Stimulated activated CD4-positive, alpha-beta T cell treated with anti-CD3 and anti-CD28 coated beads, TNF-alpha, amount 100 ng/mL, for 24 hours (primary cell): ENCODE measurements around the gene TFB1M.

Source experiments
- DNase-seq, 3 experiments: peaks; one replicate each; pipeline ENCODE4 v3.0.0-alpha.2; 2020; ENCODE audit warnings: low read depth in 3 of 3

The TFB1M gene

DNA sequence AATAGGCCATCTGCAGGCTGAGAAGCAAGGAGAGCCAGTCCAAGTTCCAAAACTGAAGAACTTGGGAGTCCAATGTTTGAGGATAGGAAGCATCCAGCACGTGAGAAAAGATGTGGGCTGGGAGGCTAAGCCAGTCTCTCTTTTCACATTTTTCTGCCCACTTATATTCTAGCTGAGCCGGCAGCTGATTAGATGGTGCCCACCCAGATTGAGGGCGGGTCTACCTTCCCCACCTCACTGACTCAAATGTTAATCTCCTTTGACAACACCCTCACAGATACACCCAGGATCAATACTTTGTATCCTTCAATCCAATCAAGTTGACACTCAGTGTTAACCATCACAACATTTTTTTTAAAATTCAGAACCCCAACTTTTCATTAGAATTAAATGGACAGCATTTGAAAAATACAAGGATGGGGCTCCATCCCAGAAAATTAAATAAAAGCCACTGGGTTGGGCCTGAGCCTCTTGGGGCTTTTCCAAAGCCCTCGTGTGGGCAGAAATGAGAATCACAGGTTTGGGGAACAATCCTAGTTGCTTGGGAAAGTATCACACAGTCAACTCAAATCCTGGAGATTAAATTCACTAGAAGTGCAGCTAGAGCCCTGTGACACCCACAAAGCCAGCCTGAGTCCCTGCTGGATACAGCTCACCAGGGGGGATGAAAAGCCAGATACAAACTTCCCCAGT lies 48.3 kb downstream of the TFB1M start:
- no peak for DNase-seq

DNA sequence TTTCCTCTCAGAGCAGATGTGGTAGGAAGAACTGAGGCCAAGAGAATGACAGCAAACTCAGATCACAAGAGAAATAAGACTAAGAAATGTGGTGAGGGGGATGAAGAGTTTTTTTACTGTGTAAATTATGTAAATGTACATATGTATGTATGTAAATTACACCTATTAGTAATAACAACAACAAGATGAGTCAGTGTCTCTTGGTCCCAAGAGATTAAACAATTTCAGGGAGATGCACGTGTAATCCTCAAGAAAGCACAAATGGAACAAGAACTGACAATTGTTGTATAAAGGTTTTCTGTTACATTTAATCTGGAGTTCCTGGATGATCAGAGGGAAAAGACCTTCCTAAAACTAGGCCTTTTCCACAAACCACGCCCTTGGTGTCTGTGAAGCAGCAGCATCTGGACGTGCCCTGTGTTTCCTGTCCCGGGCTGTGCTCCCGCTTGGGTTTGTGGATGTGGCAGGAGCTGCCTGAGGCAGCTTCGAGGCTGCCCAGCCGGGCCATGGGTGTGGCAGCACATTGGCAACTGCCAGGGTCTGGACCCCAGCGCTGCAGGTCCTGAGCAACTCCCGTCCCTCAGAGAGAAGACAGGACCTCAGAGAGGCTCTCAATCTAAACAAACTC lies 49.5 kb downstream of the TFB1M start:
- DNase-seq: no peak

DNA sequence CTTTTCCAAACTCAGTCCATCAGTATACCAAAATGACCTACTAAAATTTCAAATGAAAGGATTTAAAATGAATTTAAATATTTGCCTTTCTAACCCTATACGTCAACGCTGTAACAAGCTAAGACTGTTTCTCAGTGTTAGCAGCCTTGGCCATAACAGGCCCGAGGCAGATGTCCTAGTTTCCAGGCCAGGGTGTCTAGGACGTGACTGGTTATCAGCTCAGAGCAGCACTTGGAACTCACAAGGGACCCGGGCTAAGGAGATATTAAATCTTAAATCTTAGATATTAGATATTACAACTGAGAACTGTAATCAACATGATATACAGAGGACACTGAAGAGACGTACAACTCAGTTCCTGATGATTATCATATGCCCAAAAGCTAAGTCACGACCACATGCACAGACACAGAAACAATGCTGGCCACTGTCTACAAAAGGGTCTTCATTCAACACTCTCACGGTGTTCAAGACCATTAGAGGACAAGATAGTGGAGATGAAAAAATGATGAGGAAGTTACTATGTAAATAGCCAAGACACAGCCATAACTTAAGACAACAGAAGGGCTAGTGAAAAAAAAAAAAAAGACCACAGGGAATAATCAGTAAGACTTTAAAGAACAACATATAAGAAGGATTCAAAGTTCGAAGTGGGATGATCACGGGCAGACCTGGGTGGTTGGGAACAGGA lies 50.8 kb downstream of the TFB1M start, which contains the start of gene CLDN20:
TSS of gene CLDN20 (plus strand) at position 641 of the 691 bp plus-strand sequence. CDS start 11,707 bp downstream, outside the sequence.
- DNase-seq: no peak

DNA sequence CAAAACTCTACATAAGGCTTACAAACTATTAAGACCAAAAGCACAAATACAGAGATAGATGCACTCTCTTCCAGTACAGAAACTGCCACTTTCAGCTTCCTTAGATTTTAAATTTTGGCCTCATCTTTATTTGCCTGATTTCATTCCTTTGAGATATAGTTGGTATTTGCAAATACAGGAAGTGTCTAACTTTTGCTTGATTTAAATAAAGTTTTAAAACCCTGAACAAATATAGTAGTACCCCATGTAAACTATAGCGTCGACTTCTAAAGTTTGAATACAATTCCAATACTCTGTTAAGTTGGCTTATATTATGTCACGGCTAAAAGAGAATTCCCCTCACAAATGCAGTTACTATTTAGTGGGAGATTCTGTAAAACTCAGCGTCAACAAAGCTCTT lies 51.6 kb downstream of the TFB1M start:
- DNase-seq: no peak

DNA sequence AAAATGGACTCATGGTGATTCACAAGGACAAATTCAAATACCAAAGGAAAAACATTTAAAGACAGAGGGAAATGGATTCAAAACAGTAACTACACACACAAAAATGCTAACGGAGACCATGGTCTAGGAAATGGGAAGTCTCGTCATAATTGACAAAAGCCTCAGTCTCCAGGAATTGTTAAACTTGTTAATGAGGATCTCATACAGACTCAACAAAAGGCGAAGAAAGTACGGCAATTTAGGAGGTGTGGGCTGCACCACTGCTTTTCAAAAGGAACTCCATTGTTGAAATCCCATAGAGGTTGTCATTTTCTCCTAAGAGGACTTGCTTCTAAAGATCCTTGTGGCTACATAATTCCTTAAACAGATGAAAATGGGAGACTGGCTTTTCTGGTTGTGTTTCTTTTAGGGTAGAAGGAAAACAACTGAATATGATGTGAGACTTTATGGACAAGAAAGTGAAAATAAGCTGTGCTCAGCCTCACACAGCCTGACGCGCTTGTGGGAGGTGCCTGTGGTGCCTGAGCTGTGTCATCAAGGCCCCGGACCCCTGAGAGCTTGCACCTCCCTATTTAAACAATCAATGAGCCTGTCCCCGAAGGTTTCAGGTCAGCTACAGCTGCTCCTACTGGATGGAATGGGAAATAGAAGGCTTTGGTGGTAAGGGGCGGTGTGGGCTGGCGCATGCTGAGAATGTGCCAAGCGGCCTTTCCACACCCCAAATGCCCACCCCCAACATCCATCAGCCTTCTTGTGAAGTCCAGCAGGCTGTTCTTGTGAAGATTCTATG lies 53.0 kb downstream of the TFB1M start:
- no peak for DNase-seq

DNA sequence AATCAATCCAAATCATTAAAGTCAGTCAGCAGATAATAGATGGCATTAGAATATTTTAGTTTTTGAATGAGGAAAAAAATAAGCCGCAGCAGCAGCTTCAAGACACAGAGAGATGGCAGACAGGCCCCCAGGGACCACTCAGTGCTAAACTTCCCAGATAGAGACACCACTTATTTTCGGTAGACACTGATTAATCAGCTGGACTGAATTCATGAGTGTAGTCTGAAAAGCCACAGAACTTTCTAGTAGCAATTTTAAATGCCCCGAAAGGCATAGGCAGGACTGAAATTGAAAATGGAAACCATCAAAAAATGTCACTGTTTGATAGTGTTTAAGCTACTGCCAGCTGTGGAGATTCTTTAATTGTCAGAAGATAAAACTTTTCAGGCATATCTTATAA lies 53.6 kb downstream of the TFB1M start:
- DNase-seq: no peak

DNA sequence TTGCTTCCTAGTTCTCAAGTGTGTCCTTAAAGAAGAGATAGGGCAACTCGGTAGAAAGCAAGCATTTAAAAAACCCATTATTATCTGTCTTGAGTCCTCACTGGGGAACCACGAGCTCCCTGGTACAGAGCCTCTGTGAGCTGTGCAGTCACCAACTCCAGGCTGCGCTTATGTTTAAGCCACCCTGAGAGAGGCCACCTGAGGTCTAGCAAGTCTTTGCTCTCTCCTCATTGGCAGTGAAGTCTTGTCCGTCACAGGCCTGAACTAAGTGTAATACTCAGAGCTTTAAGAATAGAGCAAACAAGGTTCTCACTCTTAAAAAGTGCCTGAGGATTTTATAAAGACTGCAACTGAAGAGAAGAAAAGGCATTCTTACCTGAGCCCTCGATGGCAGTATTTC lies 54.4 kb downstream of the TFB1M start:
- no peak for DNase-seq

DNA sequence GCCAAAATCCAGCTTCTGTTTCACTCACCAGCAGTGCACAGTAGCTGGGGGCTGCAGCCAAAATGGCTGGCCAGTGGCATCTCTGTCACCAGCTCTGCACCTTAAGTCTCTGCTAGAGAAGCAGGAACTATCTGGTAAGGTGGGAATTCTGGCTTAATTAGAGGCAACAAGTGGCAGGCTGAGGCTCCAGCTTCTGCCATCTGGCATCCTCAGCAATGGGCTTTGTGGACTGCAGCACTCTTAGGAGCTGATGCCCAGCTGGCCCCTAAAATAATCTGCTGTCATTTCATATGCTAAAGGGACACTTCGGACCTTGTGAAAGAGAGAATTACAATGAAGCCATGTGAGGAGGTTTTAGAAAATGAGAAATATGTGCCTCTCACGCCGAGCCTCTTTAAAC lies 55.1 kb downstream of the TFB1M start:
- no peak for DNase-seq

DNA sequence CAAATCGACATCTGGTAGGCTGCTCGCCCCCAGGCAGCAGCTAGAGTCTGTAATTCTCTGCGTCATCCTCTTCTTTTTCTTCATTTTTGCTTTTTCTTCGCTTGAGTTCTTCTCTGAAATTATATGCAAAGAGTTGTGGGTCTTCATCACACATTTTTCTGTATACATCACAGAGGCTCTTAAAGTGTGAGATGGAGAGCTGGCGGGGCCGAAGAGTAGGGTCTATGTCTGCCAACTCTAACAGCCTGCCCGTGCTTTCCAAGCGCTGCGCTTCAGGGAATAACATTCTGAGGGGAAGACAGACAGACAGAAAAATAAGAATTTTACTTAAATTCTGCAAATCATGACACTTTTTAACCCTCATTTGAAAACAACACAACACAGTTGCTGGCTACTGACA lies 56.5 kb downstream of the TFB1M start:
- DNase-seq: no peak

DNA sequence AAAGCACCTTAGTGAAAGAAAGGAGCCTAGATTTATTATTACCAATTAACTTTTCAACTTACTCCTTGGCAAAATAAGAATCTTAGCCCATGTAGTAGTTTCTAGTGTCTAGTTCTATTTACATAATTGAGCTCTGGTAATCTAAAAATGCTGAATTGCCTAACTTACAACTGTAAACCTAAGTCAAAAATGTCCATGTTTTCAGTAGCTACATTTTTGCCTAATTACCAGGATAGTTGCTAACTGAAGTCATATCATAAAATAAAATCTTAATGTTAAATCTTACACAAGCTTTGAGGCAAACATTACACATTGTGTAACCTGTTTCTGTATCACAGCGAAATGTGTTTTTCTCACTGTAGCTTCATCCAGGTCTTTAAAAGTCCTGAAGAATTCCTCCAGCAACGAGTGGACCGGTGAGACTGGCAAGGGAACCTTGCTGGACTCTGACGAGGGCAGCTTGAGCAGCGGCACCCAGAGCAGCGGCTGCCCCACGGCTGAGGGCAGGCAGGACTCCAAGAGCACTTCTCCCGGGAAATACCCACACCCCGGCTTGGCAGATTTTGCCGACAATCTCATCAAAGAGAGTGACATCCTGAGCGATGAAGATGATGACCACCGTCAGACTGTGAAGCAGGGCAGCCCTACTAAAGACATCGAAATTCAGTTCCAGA lies 58.0 kb downstream of the TFB1M start:
- no peak for DNase-seq

DNA sequence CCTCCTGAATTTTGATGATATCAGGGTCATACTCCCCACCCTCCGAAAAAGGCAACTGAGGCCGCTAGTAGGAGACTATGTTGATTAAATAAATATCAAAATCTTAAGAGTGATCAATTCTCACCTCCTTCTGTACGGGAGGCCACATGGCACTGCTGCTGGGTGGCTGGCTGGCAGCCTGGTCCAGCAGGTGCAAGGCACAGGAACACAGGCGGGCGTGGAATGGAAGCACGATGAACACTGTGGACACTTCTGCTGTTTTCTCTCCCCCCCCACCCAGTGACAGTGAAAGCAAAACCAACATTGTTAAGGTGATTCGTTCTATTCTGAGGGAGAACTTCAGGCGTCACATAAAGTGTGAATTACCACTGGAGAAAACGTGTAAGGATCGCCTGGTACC lies 60.1 kb downstream of the TFB1M start:
- DNase-seq: no peak

DNA sequence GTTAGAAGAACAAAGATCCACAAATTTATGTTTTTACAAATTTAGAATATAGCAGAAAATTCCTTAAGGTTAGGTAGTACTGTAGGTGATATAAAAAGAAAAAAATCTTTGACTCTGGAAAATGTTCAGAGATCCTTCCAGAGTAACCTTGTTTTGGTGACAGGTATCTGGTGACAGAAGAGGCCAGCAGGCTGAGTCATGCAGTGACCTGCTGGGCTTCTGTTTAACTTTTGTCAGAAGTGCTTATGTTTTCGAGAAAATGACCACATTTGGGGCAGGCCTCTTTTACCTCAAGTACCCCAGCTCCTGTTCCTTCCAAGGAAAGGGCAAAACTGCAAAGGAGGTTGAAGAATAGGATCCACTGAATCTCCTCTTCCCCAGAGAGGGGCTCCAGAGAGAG lies 60.9 kb downstream of the TFB1M start:
- no peak for DNase-seq

DNA sequence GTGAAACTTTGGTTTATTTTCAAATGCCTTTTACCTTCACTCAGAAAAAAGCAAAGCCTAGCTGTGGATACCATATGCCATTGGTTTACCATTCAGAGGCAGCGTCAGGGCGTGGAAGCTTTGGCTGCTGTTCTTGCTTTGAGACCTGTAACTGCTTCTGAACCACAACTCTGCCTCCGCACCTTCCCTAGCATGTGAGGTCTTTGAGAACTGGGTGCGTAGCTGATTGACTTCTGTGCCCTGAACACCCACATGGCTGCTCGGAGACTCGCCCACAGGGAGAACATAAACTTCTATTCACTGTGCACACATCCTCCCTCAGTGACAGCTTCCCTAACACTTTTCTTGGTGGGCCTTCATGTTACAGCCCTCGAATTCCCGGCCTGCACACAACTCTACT lies 61.7 kb downstream of the TFB1M start:
- no peak for DNase-seq

DNA sequence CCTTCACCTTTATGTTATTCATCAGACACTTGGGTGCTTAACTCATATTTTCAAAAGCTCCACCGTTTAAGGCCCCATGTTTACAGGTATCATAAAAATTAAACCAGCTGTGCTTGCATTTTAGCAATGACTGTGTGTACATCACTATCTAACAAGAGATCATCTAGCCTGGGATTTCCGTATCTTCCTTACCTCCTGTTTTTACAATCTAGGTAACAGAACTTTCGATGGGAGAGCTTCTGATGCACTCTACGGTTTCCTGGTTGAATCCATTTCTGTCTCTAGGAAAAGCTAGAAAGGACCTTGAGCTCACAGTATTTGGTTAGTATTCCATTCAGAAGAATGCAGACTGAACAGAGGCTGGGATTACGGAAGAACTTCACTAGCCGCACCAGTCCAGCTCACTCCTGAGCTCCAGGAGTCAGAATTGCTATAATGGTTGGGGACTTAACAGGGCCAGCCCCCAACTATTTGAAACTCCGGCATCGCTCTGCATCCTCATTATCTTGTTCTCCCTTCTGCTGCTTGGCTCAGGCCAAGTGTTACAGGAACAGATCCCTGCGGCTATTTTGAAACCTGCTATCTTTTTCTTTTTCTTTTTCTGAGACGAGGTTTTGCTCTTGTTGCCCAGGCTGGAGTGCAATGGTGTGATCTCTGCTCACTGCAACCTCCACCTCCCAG lies 63.4 kb downstream of the TFB1M start:
- no peak for DNase-seq

DNA sequence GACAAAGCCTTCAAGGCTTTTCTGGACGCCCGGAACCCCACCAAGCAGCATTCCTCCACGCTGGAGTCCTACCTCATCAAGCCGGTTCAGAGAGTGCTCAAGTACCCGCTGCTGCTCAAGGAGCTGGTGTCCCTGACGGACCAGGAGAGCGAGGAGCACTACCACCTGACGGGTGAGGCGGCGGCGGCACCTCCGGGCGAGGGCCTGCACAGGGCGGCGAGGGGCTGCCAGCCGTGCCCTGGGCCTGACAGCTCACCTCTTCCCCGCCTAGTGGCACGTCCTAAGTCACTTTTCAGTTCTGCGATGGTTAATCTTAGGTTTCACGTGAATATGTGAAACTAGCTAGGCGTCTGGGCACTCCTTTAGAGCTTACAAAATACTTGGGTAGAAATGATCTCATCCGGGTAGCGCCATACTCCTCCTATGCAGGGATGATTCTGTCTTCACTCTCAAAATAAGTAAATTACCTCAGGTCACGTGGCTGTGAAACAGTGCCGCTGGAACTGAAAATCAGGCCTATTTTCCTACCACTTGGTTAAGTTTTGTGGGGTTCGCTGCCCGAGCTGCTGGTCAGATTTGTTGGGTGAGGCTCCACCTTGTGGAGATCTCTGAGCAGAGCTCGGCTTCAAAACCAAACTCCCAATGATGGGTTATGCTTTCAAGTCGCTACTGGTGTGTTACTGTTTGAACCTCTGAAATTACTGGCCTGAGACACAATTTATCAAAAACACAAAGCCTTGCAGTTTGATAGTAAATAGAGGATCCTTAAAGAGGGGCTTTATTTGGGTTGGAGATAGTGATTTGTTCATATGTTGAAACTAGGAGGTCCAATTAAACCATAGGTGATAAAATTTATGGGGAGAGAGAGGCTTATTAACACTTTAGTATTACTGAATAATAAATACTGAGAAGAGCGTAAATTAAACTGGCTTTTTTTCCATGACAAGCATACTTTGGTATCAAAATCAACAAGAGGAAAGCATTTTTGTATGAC lies 66.0 kb downstream of the TFB1M start:
- no peak for DNase-seq

DNA sequence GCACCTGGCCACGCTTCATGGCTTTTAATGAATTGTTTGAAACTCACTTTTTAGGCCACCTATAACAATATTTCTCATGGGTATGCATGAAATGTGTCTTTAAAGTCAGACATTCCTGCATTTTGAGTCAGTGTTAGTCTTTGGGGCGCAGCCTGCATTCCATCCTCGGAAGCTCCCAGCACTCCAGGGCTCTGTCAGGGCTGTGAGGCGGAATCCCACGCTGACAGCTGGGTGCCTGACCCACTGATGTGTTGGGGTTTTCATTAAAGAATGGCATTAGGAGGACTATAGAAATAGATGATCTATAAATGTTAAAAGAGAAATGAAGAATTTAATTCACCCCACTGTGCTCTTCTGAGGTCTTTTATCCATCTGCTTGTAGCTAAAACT lies 66.7 kb downstream of the TFB1M start:
- no peak for DNase-seq

DNA sequence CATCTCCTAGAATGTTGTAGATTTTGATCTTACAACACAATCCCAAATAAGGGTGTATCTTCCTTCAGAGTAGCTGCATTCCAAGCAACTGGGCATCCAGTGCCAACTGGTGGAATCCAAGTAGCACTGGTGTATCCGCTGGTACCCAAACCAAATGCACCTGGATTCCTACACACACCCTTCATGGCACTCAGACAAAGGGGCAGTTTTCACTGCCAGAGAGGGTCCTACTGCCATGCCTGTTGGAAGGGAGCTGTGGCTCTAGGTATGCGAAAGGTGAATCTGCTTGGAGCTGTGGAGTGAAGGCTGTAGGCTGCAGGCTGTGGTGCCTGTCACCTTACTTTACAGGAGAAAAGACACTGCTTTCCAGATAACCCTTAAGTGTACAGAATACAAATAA lies 67.5 kb downstream of the TFB1M start:
- DNase-seq: no peak

DNA sequence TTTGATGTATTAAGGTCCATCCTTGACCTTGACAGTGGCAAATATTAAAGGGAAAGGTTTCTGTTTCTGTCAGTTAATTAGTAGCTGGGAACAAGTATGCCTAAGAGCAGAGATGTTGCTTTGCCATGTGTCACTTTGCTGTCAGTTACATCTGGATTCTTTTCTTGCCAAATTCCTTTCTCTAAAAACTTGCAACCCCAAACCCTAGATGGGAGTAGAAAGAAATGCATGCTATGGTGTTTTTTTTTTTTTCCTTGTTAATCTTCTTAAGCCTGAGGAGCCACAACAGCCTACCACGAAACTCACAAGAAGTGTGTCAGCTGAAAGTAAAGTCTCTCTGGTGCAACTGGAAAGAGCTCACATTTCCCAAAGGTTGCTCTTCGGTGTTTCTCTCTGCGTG lies 68.5 kb downstream of the TFB1M start:
- DNase-seq: no peak

DNA sequence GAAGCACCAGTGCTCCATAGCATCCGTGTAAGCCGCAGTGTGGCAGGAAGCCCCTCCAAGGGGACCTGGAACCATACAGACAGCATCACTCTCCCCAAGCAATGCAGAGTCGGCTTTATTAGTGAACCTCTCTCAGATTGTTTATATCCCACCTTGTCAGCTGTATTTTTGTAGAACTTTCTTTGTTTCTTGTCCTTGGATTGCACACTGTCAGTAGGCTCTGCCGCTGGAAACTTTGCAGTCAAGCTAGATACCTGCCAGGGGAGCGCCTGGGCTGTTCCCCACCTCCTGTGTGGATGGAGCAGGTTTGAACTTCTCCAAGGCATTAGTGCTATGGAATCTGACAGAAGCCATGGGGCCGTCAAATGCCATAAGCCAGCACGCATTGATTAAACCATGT lies 69.1 kb downstream of the TFB1M start:
- DNase-seq: no peak

DNA sequence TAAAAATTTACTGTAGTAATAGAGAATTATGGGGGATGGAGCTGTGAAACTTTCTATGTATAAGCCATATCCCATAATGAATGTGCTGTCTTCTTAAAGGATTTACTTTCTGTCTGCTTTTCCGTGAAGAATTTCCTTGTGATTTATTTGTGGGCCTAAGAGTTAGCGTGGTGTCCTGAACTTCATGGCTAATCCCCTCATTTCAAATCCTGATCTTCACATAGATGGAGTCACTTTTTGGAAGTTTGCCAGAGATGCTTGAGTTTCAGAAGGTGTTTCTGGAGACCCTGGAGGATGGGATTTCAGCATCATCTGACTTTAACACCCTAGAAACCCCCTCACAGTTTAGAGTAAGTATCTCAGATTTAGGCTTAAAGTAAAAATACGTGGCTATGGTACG lies 69.8 kb downstream of the TFB1M start:
- no peak for DNase-seq
